SH-SY5Y (cell line): ENCODE results near the gene EHD1.

Experiments
- GATA2 ChIP-seq: IDR thresholded peaks from 2 replicates; pipeline ENCODE4 v1.6.1; 2011; ENCODE audit warnings: mild to moderate bottlenecking, low read depth, low read length
- GATA3 ChIP-seq: IDR thresholded peaks from 2 replicates; pipeline ENCODE4 v1.6.1; 2011; ENCODE audit warnings: low read depth, mild to moderate bottlenecking, low read length, moderate library complexity

GRCh38 chr11:64911689-64912088 lies 33.3 kb upstream of the EHD1 start:
- TF ChIP-seq GATA2 (no peak), GATA3 (no peak)
